ENCODE results near the gene CPXM2.

CPXM2 gene

DNA sequence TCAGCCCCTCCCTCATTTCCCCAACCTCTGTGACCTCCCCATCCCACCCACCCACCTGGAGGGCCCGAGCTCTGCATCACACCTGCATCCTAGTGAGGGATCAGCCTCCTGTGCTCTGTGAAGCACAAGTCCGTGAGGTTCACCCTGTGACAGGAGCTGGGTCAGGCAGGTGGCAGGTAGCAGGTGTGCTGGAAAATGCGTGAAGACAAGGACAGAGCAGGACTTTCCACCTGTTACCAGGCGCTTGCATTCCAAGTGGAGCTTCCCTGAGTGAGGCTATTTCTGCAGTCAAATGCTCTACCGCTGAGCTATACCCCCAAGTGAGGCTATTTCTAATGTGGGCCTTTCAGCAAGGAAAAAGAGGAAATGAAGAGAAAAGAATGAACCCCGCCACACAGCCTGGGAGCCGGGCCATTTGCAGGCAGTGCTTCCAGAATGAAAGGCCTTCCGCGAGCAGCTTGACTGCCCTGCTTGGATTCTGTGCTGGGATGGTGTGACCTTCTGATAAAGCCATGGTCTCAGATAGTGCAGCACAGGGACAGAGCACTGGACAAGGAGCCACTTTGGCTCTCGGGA is 13.3 kb upstream of the CPXM2 start:
- no peak for DNase-seq (ENCODE audit: low read depth in 2 of 2)

DNA sequence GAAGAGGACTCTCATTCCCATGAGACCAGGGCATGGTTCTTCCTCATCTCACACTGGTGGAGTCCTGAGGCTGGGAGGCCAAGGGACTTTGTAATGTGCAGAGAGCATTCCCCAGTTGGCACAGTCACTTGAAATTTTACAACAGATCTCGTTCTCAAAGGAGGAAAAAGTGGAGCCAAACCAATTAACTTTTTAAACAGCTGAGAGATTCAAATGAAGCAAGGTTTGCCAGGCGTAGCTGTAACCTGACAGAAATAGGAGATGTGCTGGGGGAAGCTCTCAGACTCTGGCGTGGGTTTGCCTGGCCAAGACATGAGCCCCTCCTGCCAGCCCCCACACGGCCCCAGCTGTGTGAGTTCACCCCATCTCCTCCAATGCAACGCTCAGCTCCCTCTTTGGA is 12.0 kb upstream of the CPXM2 start:
- DNase-seq (ENCODE audit: low read depth in 2 of 2) = no peak

DNA sequence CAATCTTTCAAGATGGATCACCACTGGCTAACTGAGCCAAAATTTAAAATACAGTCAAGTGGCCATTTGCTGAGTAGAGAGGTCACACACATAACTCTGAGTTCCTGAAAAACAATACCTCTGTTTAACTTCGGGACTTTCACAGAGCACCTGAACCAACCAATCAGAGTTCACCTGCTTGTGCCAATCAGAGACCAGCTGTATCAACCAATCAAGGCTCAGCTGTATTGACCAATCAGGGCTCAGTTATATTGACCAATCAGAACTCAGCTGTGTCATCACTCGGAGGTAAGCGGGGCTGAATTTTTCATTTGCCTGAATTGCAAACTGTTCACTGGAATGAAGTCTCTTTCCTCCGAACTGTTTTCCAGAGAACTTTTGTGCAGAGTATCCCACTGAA is 10.0 kb upstream of the CPXM2 start:
- DNase-seq (ENCODE audit: low read depth in 2 of 2) = no peak

DNA sequence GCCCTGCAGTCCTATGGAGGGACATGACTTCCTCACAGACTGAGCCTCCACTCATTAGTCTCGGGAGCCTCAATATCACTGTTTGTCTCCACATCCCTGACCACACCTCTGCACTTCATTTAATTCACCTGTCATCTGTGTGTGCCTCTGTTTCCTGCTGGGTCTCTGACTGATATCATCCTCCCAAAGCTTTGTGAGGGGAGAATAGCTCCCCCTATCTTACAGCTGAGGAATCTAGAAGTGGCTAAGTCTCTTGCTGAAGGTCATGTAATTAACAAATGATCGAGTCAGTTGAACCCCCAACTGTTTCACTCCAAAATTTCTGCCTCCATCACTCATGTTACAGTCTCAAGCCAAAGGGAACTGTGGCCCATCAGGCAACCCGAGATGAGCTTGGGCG is 5.5 kb upstream of the CPXM2 start:
- no peak for DNase-seq (ENCODE audit: low read depth in 2 of 2)

DNA sequence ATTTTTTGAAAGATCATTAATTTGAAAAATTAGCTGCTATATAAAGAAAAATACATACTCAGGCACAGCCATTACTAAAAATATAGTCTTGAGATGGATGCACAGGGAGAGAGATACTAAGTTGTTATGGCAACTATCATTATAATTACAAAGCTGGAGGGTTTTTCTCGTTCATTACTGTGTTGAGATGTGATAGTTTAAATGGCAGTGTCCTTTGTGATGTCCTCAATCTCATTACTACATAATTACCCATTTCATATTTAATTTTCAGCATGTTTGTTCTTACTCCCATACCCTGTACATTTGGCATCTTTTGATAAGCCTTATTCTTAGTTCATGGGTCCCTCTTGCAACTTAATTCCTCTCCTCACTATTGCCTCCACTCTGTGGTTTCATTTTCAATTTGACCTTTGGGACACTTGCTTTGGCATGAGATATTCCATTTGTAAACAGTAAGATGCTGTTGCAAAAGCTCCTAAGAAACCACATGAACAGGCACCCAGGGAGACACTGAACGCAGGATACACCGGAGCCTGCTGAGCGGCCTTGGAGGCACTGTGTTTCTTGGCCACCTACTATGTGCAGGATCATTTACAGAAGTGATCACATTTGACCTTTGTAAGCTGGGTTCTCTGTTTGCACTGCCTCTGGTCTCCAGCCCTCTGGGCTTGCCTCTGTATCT is 4.8 kb upstream of the CPXM2 start:
- DNase-seq (ENCODE audit: low read depth in 2 of 2) = no peak

DNA sequence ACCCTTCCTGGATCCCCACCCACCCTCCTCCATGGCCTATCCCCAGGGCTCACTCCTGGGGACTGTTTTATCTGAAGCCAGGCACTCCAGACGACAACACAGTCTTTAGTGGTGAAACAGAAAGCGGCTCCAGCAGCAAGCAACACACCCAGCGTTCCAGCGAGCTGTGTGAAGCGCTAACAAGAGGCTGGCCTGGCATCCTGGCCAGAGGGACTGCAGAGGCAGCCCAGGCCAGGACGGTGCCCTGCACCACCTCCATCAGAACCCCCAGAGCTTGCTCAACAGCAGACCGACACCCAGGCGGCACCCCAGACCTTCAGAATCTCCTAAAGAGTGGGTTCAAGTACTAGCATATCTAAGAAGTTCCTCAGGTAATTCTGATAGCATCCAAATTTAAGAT is 2.0 kb upstream of the CPXM2 start:
- DNase-seq (ENCODE audit: low read depth in 2 of 2) = no peak

DNA sequence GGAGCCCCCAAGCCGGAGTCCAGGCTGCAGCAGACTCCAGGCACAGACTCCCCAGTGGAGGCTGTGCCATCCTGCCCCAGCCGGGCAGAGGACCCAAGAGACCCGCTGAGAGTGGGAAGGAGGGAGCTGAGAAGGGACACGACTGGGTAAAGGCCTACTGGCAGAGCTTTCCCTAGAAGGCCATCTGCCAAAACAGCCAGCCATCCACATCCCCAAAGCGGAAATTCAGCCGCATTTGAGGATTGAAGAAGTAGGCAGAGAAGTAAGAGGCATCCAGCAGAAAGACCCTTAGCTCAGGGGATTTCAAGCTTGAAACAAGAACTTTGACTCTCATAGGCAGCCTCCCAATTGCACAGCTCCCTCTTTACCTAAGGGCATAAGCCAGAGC is 857 bp downstream of the CPXM2 start:
- no peak for DNase-seq (ENCODE audit: low read depth in 2 of 2)

DNA sequence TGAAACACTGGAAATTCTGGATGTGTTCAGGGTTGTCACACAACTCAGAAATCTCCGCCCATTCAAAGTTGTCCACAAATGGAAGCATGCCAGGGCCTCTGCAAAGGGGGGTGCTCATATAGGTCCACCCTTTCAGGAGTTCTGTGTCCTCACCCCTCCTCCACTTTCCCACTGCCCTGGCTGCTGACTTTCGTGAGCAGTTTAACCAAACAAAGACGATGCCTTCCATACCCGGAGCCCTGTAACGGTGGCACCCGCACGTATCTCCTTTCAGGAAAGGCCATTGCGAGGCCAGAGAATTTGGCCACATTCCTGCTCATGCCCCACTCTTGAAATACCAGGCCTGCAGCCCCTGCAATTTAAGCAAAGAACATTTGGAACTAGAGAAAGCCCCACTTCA is 1.4 kb downstream of the CPXM2 start:
- DNase-seq (ENCODE audit: low read depth in 2 of 2) = no peak

DNA sequence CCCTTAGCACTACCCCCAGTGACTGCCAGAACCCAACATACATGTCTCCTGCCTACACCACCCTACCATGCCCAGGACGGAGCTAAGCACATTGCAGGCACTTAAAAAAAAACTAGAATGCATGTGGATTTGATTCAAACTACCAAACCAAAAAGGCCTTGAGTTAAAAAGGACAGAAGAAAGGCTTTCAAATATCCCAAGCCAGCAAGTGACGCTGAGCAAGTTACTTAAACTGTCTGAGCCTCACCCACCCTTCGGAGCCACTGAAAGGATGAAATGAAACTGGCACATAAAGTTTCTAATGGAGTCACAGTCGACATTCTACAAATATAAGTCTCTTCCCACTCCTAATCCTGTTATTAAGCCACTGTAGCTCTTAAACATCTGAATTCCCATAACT is 1.8 kb downstream of the CPXM2 start:
- DNase-seq (ENCODE audit: low read depth in 2 of 2) = no peak

DNA sequence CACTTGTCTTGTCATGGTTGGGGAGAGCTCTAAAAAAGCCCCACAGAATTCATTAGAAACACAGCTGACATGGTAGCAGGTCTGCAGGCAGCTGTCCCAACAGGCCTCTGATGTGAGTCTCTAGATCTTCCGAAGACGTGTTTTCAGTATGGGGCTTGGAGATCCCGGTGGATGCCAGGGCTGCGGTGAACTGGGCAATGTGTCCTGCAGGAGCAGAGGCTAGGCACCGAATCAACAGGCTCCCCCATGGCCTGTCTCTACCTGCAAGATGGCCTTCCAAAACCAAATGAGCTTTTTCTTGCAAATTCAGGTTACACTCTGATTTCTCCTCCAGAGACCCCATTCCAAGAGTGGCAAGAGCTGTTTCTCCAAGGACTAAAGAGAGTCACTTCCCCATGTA is 2.9 kb downstream of the CPXM2 start:
- DNase-seq (ENCODE audit: low read depth in 2 of 2) = no peak

DNA sequence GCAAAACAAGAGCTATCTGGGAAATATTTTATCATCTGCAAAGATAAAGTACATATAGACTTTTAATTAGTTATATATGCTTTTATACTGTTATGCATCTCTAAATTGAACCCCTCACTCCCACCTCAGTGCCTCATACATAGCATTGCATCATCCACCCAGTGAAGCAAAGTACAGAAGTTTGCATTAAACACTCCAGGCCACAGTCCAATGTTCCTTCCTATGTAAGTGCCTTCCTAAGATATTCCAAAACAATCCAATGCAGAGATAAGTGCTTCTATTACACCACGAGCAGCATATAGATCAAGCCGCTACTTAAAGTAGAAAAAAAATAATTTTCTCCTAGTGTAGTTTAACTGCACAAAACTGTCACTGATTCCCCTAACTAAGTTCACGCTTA is 3.4 kb downstream of the CPXM2 start:
- no peak for DNase-seq (ENCODE audit: low read depth in 2 of 2)

DNA sequence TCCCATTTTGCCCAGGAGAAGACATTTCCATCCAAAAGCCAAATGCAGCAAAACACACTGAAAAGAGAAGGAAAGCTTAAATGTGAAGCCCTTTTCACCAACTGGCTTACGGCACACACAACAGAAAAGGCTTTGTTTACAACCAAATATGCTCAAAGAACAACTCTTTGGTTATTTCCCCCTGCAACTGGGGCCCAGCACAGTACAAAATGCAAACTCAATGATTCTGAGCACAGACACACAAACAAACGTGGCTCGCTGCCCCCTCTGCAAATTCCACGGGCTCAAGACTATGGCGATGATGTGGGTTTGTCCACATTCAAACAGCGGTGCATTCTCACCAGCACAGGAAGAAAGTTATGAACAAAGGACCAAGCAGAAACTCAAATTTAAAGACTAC is 5.3 kb downstream of the CPXM2 start:
- no peak for DNase-seq (ENCODE audit: low read depth in 2 of 2)

DNA sequence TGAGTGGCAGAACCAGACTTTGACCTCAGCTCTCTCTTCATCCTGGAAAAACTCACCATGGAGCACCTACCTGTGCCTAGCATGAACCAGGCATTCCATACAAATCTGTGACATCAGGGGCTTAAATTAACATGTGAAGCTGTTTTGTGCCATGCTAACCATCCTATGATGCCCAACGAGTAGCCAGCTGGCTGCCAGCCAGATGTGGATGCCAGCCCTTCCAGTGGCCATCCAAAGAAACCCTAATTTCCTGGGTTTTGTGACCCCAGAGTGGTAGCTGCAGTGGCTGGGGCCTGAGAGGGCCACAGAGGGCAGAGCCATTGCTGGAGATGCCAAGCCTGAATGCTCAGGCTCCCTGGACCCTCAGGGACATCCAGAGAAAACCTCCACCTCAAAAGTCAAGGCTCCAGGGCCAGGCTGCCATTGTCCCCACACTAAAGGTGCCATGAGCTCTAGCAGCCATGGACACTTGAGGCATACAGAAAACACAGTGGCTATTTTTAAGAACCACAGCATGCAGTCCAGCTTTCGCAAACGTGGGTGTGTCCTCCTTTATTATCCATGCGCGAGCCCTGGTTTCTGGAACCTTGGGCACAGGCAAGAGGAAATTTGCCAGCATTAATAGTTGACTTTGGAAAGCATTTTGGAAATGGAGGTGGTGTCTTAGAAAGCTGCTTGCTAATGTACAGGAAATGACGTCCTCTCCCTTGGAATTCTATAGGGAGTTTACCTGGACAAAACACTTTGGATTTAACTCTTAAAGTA is 6.0 kb downstream of the CPXM2 start:
- no peak for DNase-seq (ENCODE audit: low read depth in 2 of 2)

DNA sequence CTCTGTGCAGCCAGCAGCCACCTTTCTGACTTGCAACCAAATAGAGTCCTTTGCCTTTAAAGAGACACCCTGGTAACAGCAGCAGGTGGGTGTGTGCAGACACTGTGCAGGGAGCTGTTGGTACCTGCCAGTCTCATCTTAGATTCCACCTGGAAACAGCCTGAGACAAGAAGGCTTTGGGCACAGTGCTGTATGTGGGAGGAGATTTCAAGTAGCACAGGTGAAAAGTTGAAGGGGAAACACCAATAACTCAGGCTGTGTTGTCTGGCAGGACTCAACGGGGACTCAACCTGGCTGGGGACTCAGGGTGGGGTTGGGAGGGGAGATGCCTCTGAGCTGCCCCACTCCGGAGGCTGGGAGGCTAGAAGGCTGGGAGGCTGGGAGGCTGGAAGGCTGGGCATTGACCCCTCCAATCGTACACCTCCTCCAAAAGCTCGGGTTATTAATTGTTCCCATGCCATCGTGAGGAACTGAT is 6.7 kb downstream of the CPXM2 start:
- DNase-seq (ENCODE audit: low read depth in 2 of 2) = no peak

DNA sequence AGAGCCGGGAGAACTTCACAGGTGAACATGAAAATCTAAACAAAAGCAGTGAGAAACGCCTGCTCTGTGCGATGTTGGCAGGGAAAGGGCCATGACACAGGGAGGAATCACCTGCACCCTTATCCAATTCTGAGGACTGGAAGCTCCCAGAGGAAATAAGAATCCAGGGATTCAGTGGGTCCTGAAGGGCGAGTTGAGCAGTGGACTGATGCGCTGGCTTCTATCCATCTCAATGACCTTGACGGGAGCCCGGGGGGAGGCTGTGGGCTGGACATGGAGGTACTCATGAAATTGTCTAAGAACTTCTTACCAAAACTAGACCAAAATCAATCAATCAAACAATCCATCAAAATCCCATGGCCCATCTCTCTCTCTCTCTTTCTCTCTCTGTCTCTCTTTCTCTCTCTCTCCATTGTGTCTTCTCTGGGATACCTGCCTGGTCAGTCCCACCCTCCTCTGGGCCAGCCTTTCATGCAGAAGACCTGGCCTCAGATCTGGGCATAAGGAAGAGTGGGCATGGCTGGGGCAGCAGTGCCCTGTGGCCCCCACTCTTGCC is 7.2 kb downstream of the CPXM2 start:
- no peak for DNase-seq (ENCODE audit: low read depth in 2 of 2)

DNA sequence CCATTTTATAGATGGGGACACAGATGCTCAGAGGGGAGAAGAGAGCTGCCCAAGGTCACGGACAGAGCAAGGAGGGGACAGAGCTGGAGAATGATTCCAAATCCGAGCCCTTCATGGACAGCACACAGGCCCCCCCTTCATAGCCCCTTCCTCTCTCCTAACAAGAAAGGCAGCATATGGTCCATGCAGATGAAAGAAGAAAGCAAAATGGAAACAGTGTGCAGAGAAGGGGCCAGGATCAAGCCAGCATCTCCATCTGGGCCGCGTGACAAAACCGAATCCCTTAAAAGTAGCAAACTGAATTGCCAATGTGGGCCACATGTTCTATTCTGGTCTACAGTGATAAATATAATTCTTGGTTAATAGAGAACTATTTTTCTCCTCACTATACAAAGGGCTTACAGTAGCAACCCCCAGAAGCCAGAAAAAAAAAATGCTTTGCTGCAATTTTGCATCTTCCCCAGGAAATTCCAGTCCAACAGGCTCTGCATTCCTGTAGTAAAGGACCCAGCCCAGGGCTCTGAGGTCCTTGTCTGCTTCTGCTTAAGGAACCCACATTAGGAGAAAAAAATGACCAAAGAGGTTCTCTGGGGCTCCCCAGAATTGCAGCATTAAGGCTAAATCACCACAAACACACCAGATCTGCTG is 7.8 kb downstream of the CPXM2 start:
- DNase-seq (ENCODE audit: low read depth in 2 of 2) = no peak

DNA sequence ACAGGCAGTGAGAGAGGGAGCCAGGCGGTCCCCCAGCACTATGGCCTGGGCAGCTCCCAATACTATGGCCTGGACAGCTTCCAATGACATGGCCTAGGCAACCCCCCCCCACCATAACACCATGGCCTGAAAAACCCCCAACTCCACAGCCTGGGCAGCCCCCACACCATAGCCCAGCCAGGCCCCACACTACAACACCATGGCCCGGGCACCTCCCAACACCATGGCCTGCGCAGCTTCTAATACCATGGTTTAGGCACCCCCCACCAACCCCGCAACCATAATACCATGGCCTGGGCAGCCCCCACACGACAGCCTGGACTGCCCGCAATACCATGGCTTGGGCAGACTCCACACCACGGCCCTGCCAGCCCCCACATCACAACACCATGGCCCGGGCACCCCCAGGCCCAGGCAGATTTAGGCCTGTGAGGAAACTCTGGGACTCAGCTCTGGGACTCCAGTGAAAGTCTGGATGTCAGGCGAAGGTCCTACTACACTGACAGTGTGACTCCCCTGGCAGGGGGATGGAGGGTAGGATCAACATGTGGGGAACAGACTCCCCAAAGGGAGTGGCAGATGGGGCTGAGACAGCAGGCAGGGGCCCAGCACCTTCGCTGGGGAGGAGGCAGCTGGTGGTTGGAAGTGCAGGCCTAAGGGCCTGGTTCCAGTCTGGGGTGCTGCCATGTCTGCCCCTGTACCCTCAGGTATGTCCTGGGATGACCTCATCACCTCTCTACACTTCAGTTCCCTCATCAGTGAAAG is 8.7 kb downstream of the CPXM2 start:
- DNase-seq (ENCODE audit: low read depth in 2 of 2) = no peak

DNA sequence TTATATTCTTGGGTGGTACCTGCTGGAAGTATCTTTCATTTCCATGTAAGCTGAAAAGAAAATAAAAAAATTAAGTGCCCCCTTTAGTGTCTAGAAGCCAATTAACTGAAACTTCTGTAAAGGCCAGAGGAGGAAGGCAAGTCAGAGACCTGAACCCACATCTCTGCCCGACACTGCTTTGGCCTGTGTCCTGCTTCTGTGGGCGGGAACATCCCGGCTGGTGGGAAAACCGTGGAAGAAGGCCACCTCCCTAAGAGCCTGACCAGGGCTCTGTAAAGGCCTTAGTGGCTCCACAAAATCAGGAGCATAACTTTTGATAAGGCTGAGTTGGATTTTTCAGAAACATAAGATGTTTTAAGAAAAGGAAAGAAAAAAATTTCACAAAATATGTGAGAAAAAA is 9.4 kb downstream of the CPXM2 start:
- no peak for DNase-seq (ENCODE audit: low read depth in 2 of 2)

DNA sequence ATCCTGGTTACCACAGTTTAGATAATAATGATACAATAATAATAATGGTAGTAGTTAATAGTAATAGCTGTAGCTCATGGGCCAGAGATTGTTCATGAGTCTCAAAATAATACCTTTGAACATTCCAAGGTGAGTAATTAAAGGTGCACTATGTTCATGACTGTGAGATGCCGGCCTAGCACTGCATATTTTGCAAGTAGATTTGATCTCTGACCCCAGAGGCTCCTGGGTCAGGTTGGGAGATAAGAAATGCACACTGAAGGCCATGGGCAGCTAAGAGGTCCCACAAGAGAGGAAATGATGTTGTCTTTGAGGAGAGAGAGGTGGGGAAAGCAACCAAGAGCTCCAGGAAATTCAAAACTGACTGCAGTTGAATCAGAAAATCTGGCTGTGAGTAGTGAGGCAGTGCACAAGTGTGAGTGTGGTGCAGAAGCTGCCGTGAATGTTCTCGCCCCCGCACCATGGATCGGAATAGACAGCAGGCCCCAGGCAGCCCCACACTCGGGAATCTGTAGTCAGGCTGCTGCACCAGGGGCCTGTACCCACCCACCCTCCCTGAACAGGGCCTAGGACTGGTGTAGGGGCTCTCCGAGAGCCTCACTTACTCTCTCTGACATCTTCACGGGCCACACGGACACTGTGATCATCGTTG is 11.9 kb downstream of the CPXM2 start:
- no peak for DNase-seq (ENCODE audit: low read depth in 2 of 2)

DNA sequence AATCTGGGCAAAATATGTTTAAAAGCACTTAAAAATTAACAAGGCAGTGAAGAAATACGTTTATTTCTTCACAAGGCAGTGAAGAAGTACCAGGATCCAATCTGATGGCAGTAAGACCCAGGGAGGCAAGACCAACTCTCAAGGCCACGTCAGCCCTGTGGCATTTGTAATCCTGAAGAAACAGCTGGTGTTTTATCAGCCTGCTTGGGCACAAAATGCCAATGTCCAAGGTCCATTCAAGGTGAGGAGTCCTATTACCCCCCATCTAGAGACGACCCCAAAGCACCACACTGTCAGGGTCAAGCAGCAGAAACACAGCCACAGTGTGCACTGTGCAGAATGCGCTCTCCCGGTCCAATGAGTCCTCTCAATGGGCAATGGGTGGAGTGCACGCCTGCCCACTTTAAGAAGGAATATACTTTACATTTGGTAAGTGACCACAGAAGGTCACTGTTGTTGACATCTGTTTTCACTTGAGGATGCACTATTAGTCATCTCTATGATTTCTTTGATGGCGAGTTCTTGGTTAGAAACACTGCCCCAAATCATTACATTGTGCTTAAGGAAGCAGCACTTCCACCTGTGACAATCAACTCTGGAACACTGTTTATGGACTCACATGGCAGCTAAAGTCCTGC is 12.8 kb downstream of the CPXM2 start:
- no peak for DNase-seq (ENCODE audit: low read depth in 2 of 2)

DNA sequence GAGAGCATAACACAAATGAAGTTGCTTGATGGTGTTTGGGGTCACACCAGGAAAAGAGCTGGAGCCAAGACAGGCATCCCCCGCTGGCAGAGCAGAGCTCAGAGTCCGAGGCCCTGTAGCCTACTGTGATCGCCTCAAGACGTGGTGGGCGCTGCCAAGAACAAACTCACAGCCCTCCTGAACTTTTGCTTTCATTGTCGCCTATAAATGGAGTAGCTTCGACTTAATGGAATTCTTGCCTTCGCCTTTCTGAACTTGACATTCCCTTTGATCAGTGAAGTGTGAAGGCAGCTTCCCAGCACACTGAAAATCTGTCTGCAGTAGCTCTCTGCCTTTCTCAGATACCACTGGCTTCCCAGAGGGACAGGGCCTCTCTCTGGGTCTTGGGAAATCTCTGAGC is 21.3 kb downstream of the CPXM2 start:
- no peak for DNase-seq (ENCODE audit: low read depth in 2 of 2)

Measured in stimulated activated CD8-positive, alpha-beta memory T cell treated with anti-CD3 and anti-CD28 coated beads, Interleukin-7, amount 100 ng/mL, for 4 hours (primary cell).